T-helper 9 cell (primary cell): ENCODE data around the gene USP27X.

Experiments
- DNase-seq: peaks from one replicate; pipeline ENCODE4 v3.0.0-alpha.2; 2020
- total RNA-seq, 2 donors: gene quantifications; one replicate each; lab custom pipeline; 2026; lab: John Stamatoyannopoulos, UW

The USP27X gene
- 6.5 to 6.8 reads per million in 2 donors for total RNA-seq

DNA sequence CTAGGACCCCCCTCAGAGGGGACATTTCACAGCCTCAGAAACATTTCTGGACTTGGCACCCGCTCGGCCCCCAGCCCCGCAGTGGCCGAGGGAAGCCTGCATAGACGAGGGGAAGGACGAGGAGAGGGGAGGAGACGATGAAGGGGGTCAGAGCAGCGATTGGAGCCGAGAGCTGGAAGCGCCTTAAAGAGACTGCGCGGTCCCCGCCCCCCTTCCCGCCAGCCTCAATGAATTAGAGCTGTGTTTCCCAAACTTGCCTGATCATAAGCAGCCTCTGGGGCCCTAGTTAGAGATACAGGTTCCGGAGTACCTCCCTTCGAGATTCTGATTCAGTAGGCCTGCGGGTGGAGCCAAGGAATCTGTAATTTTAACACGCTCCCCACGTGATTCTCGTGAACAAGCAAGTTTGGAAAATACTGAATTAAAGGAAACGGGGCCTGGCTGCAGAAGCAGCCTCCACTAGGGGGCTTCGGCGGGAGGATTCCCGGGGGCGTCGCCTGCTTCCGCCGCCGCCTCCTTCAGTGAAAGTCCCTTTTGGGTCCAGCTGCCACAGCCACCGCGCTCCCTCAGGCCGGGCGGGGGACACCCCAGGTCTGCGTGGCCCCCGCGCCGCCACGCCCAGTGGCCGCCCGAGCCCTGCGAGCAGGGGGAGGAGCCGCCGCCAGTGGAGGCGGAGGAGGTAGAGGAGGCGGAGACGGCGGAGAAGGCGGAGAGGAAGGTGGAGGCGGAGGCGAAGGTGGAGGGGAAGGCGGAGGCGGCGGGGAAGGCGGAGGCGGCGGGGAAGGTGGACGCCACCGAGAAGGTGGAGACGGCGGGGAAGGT lies at the start of gene USP27X:
Gene USP27X, plus strand, starts transcription at position 651 of the 822 bp plus-strand sequence. CDS start 824 bp downstream, outside the sequence.
- DNase-seq, result peak; percentile 74

- DNase-seq, result no peak
Observed at GRCh38 chrX:49838374-49838773, 40.9 kb upstream of the USP27X start.

DNA sequence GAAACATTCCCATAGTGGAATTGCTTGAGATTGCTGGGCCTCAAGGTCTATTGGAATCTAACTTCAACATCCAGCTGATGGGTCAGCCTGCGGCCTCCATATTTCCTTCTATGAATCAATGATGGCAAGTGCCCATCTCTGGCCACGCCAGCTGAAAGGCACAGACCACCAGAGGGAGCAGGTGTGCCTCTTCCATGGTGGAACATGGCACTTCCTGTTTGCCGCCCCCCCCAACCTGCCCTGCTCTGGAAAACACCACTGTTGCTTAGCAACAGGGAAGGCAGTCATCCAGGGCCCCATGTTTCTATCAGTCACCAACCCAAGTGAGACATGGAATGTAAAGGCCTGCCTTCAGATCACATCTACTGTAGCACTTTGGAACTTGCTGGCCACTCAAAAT lies 38.6 kb upstream of the USP27X start:
- no peak for DNase-seq

GRCh38 chrX:49842621-49843020 lies 36.7 kb upstream of the USP27X start:
- no peak for DNase-seq

DNA sequence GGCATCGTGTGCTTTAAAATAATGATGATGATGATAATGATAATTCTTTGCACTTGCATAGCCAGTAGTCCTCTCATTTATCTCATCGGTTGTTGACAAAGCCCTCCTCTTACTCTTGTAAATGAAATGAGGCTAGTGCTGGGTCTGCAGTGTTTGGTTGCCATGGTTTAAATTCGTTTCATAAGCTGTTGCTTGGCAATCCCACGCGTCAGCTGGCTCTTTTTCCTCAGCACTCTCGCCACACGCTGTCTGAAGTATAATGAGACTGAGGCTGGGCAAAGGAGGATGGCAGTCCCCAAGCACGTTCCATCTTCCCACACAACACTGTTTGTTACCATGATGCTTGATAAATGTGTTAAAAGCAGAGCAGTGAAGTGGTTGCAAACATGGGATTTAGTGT lies 34.7 kb upstream of the USP27X start:
- no peak for DNase-seq

DNA sequence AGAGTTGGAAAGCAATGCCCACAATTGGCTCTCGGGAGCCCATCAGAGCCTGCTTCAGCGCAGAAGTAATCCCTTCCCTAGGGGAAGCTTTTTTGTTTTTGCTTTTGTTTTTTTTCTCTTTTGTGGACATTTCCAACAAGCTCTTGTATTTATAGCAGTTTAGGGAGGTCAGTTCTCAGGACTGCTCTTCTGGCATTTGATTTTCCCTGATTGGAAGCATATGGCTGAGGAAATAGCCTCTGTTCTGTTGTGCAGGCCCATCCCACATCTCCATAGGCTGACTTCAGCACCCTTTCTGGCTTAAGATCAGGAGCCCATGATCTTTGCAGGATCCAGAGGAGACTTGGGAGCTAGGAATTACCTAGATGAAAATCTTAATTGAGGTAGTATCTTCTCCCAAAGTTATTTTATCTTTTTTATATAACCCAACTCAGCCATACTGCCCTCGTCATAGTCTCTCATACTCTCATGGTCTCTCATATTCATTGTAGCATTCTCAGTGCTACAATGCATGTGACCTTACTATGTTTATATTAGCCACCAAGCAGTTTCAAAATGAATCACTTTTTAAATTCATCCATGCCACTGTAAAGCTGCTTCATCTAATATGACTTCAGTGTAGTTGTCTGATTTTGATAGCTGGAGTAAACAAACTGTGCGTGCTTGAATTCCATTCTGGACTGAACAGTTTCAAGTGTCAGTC lies 33.4 kb upstream of the USP27X start:
- DNase-seq, result no peak

- DNase-seq, result no peak
Observed at GRCh38 chrX:49846522-49846921, 32.8 kb upstream of the USP27X start.

- DNase-seq, result no peak
Observed at GRCh38 chrX:49848275-49848674, 31.0 kb upstream of the USP27X start.

- DNase-seq, result no peak
Observed at GRCh38 chrX:49850028-49850427, 29.3 kb upstream of the USP27X start.

DNA sequence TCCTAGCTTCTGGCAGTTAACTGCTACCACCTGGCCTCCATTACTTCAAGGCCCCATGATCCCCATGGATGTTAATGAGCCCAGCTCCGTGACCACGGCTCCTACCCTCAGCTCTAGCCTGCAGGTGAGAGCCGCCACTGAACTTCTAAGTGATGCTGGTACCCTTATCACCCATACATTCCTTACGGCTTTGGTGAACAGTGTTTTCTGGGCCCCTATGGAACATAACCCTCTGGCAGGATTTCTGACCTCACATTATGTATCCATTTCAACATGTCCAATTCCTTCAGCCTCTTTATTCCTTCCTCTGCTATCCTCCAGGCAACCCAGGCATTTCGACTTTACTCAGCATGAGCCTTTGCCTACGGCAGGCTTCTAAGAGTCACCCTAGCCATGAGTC lies 25.6 kb upstream of the USP27X start:
- no peak for DNase-seq

GRCh38 chrX:49856819-49857218 lies 22.5 kb upstream of the USP27X start:
- no peak for DNase-seq

DNA sequence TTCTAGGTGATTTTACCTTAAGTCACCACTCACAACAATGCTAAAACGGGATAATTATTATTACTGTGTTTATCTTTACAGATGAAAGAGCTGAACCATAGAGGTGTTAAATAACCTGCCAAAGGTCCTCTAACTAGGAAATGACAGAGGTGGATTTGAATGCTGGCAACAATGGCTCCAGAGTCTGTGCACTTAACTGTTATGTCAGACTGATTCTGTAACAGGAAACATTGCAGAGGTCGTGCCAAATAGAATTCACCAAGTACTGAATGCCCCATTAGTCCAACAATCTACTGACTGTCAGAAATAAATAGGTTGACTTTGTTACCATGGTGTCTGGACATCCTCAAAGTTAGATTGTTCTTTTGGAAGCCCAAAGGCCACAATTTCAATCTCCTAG lies 20.9 kb upstream of the USP27X start:
- no peak for DNase-seq

DNA sequence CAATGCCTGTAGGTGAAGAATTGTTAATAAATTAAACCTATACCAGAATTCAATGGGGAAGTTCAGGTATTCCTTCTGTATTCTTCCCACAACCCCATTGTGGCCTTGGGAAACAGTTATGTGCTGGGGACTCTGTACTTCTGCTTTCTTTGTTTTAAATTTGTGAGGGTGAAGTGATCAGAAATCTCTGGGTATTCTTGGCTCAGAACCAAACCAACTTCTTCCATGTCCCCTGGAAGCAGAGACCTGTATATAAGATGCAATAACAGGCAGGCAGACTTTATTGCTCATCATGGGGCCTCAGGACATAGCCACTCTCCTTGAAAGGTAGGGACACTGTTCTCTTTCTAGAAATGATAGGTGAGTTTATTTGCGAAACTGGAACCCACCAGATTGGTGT lies 19.8 kb upstream of the USP27X start:
- DNase-seq, result no peak

- DNase-seq, result no peak
Observed at GRCh38 chrX:49860867-49861535, 18.3 kb upstream of the USP27X start.

- DNase-seq, result no peak
Observed at GRCh38 chrX:49862093-49862492, 17.2 kb upstream of the USP27X start.

DNA sequence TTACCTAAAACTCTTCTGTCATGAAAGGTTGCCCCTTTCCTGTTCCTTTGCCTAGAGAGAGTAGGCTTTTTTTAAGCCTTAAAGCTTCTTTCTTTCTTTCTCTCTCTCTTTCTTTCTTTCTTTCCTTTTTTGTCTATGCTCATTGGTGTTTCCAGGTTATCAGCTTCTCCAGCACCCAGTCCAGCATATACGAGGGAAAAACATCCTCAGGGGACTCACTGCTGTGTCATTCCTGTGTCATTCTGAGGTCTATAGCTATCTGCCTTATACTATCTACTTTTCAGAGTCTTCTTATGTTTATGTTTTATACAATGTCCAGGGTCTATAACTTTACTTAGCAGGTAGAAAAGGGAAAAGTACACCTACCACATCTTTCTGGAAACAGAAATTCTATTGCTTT lies 10.5 kb upstream of the USP27X start:
- DNase-seq, result no peak

GRCh38 chrX:49876750-49877149 lies 2.5 kb upstream of the USP27X start:
- DNase-seq, result no peak

DNA sequence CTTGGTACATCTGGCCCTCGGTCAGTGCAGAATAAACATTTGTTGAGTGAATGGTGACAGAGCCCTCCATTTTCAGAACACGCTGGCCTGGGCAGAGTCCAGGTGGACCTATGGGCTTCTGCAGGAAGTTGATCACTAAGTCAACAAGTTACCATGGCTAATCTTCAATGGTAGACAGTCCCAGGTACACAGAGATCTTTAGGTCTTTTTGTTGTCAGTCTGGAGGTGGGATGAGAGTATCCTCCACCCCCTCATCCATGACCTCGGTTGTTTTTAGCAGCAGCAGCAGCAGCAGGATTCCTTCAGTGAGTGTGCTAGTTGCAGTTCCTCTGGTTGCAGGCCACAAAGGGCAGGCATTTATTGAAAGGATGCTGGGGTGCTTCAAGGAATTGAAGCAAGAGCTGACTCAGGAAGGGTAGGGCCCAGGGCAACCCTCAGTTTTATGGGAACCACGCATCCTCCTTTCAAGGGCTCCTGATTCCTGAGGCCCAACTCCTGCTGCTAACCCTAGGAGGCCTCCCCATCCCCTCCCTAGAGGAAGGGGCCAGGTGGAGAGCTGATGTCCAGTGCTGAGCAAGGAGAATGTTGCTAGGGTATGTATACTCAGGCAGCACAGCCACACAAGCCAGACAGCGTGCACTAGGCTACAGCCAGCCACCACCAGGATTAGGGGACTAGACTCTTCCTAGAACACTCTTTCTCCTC lies 1.7 kb upstream of the USP27X start:
- DNase-seq, result no peak

GRCh38 chrX:49878128-49878833 lies 1.0 kb upstream of the USP27X start:
- DNase-seq, result no peak

DNA sequence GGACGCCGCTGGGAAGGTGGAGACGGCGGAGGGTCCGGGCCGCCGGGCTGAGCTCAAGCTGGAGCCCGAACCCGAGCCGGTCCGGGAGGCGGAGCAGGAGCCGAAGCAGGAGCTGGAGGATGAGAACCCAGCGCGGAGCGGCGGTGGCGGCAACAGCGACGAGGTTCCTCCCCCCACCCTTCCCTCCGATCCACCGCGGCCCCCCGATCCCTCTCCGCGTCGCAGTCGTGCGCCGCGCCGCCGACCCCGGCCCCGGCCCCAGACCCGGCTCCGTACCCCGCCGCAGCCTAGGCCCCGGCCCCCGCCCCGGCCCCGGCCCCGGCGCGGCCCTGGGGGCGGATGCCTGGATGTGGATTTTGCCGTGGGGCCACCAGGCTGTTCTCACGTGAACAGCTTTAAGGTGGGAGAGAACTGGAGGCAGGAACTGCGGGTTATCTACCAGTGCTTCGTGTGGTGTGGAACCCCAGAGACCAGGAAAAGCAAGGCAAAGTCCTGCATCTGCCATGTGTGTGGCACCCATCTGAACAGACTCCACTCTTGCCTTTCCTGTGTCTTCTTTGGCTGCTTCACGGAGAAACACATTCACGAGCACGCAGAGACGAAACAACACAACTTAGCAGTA lies 483 bp downstream of the USP27X start:
- DNase-seq, result no peak

DNA sequence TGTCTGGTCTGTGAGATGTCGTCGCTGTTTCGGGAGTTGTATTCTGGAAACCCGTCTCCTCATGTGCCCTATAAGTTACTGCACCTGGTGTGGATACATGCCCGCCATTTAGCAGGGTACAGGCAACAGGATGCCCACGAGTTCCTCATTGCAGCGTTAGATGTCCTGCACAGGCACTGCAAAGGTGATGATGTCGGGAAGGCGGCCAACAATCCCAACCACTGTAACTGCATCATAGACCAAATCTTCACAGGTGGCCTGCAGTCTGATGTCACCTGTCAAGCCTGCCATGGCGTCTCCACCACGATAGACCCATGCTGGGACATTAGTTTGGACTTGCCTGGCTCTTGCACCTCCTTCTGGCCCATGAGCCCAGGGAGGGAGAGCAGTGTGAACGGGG lies 1.4 kb downstream of the USP27X start:
- DNase-seq, result no peak
